Activated naive CD8-positive, alpha-beta T cell treated with anti-CD3 and anti-CD28 coated beads, Interleukin-2, amount 10 ng/mL, durations not matched to agents 7 days and 5 days (primary cell): ENCODE results near the gene NKAP. TPM values are rescaled to one million over a fixed set of nuclear protein-coding genes. Genes with fewer than 3 reads are reported as not detected.
"Not testable (repeated sequence)": the region's sequence is repeated elsewhere in the genome, so short reads cannot be mapped to it uniquely, and the experiment has no call there.

ENCODE experiments used
- ATAC-seq: fragments of 150-1000 bp; cut with Tn5 transposase; one replicate; pipeline ENCODE4 v1.10.0; 2021; ENCODE audit warnings: low read depth, moderate library complexity
- POLR2A ChIA-PET: fragments of 350-600 bp; sonication (Branson Sonifier 250); formaldehyde crosslinking; loops from one replicate; lab custom pipeline; 2021; ENCODE audit warnings: antibody characterized with exemption; lab: Charles Lee
- DNase-seq: peaks from one replicate; pipeline ENCODE4 v3.0.0; 2021
- H3K27ac Mint-ChIP-seq: one replicate; pipeline ENCODE4 v1.8.0; 2022; ENCODE audit warnings: mild to moderate bottlenecking, mixed read lengths
- H3K27me3 Mint-ChIP-seq: one replicate; pipeline ENCODE4 v1.8.0; 2022; ENCODE audit warnings: mild to moderate bottlenecking, moderate library complexity, mixed read lengths
- H3K36me3 Mint-ChIP-seq: one replicate; pipeline ENCODE4 v1.8.0; 2021; ENCODE audit warnings: mild to moderate bottlenecking, mixed read lengths
- H3K4me1 Mint-ChIP-seq: one replicate; pipeline ENCODE4 v1.8.0; 2021; ENCODE audit warnings: mixed read lengths
- H3K4me3 Mint-ChIP-seq: one replicate; pipeline ENCODE4 v1.8.0; 2022; ENCODE audit warnings: mild to moderate bottlenecking, moderate library complexity, mixed read lengths
- H3K9me3 Mint-ChIP-seq: one replicate; pipeline ENCODE4 v1.8.0; 2021; ENCODE audit warnings: mixed read lengths
- total RNA-seq, 2 experiments: library from RNA; stranded (reverse); gene quantifications; one replicate each; pipeline ENCODE4 v1.2.3, GENCODE V29; 2021

The NKAP gene
- total RNA-seq, 2 experiments from 2014 or later = 10.3 to 11.4 TPM

GRCh38 chrX:119900976-119901375, 42.6 kb downstream of the NKAP start:
- H3K27ac Mint-ChIP-seq = no peak overlapping the region
- POLR2A ChIA-PET = interaction anchor here (0.6 kb wide), 1 partner anchor 32 kb away, joined by 3 read pairs; no protein-coding TSS in a partner anchor
- peaks cover 5% of the 10 kb centered on the region for H3K4me1 Mint-ChIP-seq
- H3K9me3 Mint-ChIP-seq = no peaks in the 10 kb centered on the region
- no peaks in the 10 kb centered on the region for H3K27me3 Mint-ChIP-seq
- no peak overlapping the region for H3K4me3 Mint-ChIP-seq
- ATAC-seq = no peak
- no peaks in the 10 kb centered on the region for H3K36me3 Mint-ChIP-seq
- DNase-seq = no peak

GRCh38 chrX:119899125-119899524, 44.4 kb downstream of the NKAP start:
- Mint-ChIP-seq H3K9me3 (no peaks in the 10 kb centered on the region), H3K4me3 (no peak overlapping the region), H3K36me3 (no peaks in the 10 kb centered on the region), H3K27me3 (no peaks in the 10 kb centered on the region), H3K4me1 (peaks cover 5% of the 10 kb centered on the region), H3K27ac (no peak overlapping the region)
- DNase-seq (no peak), ATAC-seq (no peak)
- POLR2A ChIA-PET = no interaction called here

- no peak for DNase-seq
- H3K27ac Mint-ChIP-seq = no peak within 1 kb of the TSS
- no peak for ATAC-seq
- POLR2A ChIA-PET = no interaction called here
- peaks cover 3% of the 10 kb centered on the region for H3K4me1 Mint-ChIP-seq
- H3K27me3 Mint-ChIP-seq = no peaks in the 10 kb centered on the region
- no peaks in the 10 kb centered on the region for H3K36me3 Mint-ChIP-seq
- H3K4me3 Mint-ChIP-seq = no peak within 1 kb of the TSS
- H3K9me3 Mint-ChIP-seq = no peaks in the 10 kb centered on the region
Measured at GRCh38 chrX:119895843-119896326, 47.7 kb downstream of the NKAP start, which contains the start of gene AKAP14. AKAP14 (plus strand) TSS chrX:119895893; CDS start chrX:119903224, 7,331 bp downstream.

- POLR2A ChIA-PET, ATAC-seq: not testable (repeated sequence)
Measured at GRCh38 chrX:119891961-119892692, 51.4 kb downstream of the NKAP start.

GRCh38 chrX:119890626-119891025, 52.9 kb downstream of the NKAP start:
- H3K27me3 Mint-ChIP-seq, DNase-seq, POLR2A ChIA-PET, ATAC-seq, H3K36me3 Mint-ChIP-seq, H3K9me3 Mint-ChIP-seq, H3K4me3 Mint-ChIP-seq, H3K4me1 Mint-ChIP-seq, H3K27ac Mint-ChIP-seq: not testable (repeated sequence)

More at GRCh38 chrX:119891961-119892692, 51.4 kb downstream of the NKAP start:
- DNase-seq, H3K27ac Mint-ChIP-seq, H3K4me3 Mint-ChIP-seq, H3K9me3 Mint-ChIP-seq, H3K27me3 Mint-ChIP-seq, H3K4me1 Mint-ChIP-seq, H3K36me3 Mint-ChIP-seq: not testable (repeated sequence)

GRCh38 chrX:119887721-119888425, 55.7 kb downstream of the NKAP start:
- POLR2A ChIA-PET = interaction anchor here (0.6 to 2.1 kb wide), 3 partner anchors 17 to 492 kb away, joined by 4 to 12 read pairs (median 5); partner anchors contain the start of gene RPL39
- H3K27ac Mint-ChIP-seq = no peak overlapping the region
- ATAC-seq (peak; percentile 61), DNase-seq (peak; percentile 64)
- peaks cover 6% of the 10 kb centered on the region for H3K4me1 Mint-ChIP-seq
- no peaks in the 10 kb centered on the region for H3K9me3 Mint-ChIP-seq
- no peaks in the 10 kb centered on the region for H3K36me3 Mint-ChIP-seq
- H3K4me3 Mint-ChIP-seq = peak overlapping the region; percentile 52
- no peaks in the 10 kb centered on the region for H3K27me3 Mint-ChIP-seq

- no peaks in the 10 kb centered on the region for H3K27me3 Mint-ChIP-seq
- POLR2A ChIA-PET = no interaction called here
- DNase-seq (peak; percentile 31), ATAC-seq (peak; percentile 90)
- peaks cover 8% of the 10 kb centered on the region for H3K4me1 Mint-ChIP-seq
- H3K4me3 Mint-ChIP-seq = peak overlapping the region; percentile 65
- no peaks in the 10 kb centered on the region for H3K36me3 Mint-ChIP-seq
- H3K9me3 Mint-ChIP-seq = no peaks in the 10 kb centered on the region
- peak overlapping the region; percentile 60 for H3K27ac Mint-ChIP-seq
Measured at GRCh38 chrX:119885554-119886428, 57.8 kb downstream of the NKAP start.

GRCh38 chrX:119880552-119881437, 62.8 kb downstream of the NKAP start:
- H3K36me3 Mint-ChIP-seq = peaks cover 3% of the 10 kb centered on the region
- no peaks in the 10 kb centered on the region for H3K27me3 Mint-ChIP-seq
- H3K27ac Mint-ChIP-seq = peak overlapping the region; percentile 62
- ATAC-seq (peak; percentile 85), DNase-seq (peak; percentile 34)
- H3K4me3 Mint-ChIP-seq = no peak overlapping the region
- H3K4me1 Mint-ChIP-seq = peaks cover 13% of the 10 kb centered on the region
- POLR2A ChIA-PET = interaction anchor here (1.3 kb wide), 1 partner anchor 9 kb away, joined by 3 read pairs; the partner anchor contains the start of genes NDUFA1 and RNF113A
- H3K9me3 Mint-ChIP-seq = no peaks in the 10 kb centered on the region

GRCh38 chrX:119880076-119880475, 63.5 kb downstream of the NKAP start:
- peak overlapping the region; percentile 62 for H3K27ac Mint-ChIP-seq
- H3K36me3 Mint-ChIP-seq = peaks cover 3% of the 10 kb centered on the region
- no peak for DNase-seq
- no peaks in the 10 kb centered on the region for H3K9me3 Mint-ChIP-seq
- ATAC-seq = no peak
- peaks cover 13% of the 10 kb centered on the region for H3K4me1 Mint-ChIP-seq
- POLR2A ChIA-PET = interaction anchor here (1.0 to 1.3 kb wide), 2 partner anchors 9 to 10 kb away, joined by 3 to 7 read pairs; partner anchors contain the start of genes NDUFA1 and RNF113A
- no peak overlapping the region for H3K4me3 Mint-ChIP-seq
- no peaks in the 10 kb centered on the region for H3K27me3 Mint-ChIP-seq

- Mint-ChIP-seq H3K4me1 (peaks cover 13% of the 10 kb centered on the region), H3K27ac (no peak overlapping the region), H3K36me3 (peaks cover 3% of the 10 kb centered on the region), H3K9me3 (no peaks in the 10 kb centered on the region), H3K27me3 (no peaks in the 10 kb centered on the region), H3K4me3 (no peak overlapping the region)
- no peak for ATAC-seq
- DNase-seq = no peak
- POLR2A ChIA-PET = interaction anchor here (0.6 to 0.8 kb wide), 3 partner anchors 9 to 120 kb away, joined by 3 to 4 read pairs (median 3); partner anchors contain the start of genes RPL39 and SOWAHD
Measured at GRCh38 chrX:119878740-119879139, 64.8 kb downstream of the NKAP start.

GRCh38 chrX:119871599-119872395, 71.8 kb downstream of the NKAP start, which contains the start of the genes NDUFA1 and RNF113A:
NDUFA1 (plus strand) TSS chrX:119871832; CDS start chrX:119871912, 80 bp downstream.
RNF113A (minus strand) TSS chrX:119871733; CDS start chrX:119871613, 120 bp downstream.
- POLR2A ChIA-PET = interaction anchor here (0.5 to 2.4 kb wide), 10 partner anchors 9 to 120 kb away, joined by 3 to 25 read pairs (median 4); partner anchors contain the start of genes RPL39 and UPF3B
- H3K9me3 Mint-ChIP-seq = no peaks in the 10 kb centered on the region
- no peaks in the 10 kb centered on the region for H3K27me3 Mint-ChIP-seq
- DNase-seq (peak; percentile 85), ATAC-seq (peak; percentile 90)
- H3K4me1 Mint-ChIP-seq = peaks cover 8% of the 10 kb centered on the region
- peak within 1 kb of the TSS; percentile 98 for H3K4me3 Mint-ChIP-seq
- peaks cover 2% of the 10 kb centered on the region for H3K36me3 Mint-ChIP-seq
- H3K27ac Mint-ChIP-seq = peak within 1 kb of the TSS; percentile 100
